ENCODE measurements around the gene TRAPPC3.

The TRAPPC3 gene

GRCh38 chr1:36126797-36127500 lies 22.3 kb downstream of the TRAPPC3 start:
- no peak for DNase-seq (ENCODE audit: low read depth in 2 of 2)

GRCh38 chr1:36126005-36126716 lies 23.1 kb downstream of the TRAPPC3 start:
- DNase-seq (ENCODE audit: low read depth in 2 of 2) = no peak

GRCh38 chr1:36125129-36125991 lies 23.9 kb downstream of the TRAPPC3 start, which contains the start of gene COL8A2:
Gene COL8A2, minus strand, starts transcription at chr1:36125222. Its CDS starts 24,980 bp downstream, at chr1:36100242.
- DNase-seq (ENCODE audit: low read depth in 2 of 2) = no peak

GRCh38 chr1:36124404-36125128 lies 24.7 kb downstream of the TRAPPC3 start:
- DNase-seq (ENCODE audit: low read depth in 2 of 2) = no peak

- DNase-seq (ENCODE audit: low read depth in 2 of 2) = no peak
Measured at GRCh38 chr1:36123356-36123755, 25.9 kb downstream of the TRAPPC3 start.

- DNase-seq (ENCODE audit: low read depth in 2 of 2) = no peak
Measured at GRCh38 chr1:36122062-36123030, 26.9 kb downstream of the TRAPPC3 start.

GRCh38 chr1:36119456-36119855 lies 29.8 kb downstream of the TRAPPC3 start:
- no peak for DNase-seq (ENCODE audit: low read depth in 2 of 2)

- no peak for DNase-seq (ENCODE audit: low read depth in 2 of 2)
Measured at GRCh38 chr1:36118447-36119204, 30.7 kb downstream of the TRAPPC3 start.

GRCh38 chr1:36116901-36117300 lies 32.4 kb downstream of the TRAPPC3 start:
- no peak for DNase-seq (ENCODE audit: low read depth in 2 of 2)

- no peak for DNase-seq (ENCODE audit: low read depth in 2 of 2)
Measured at GRCh38 chr1:36115931-36116330, 33.4 kb downstream of the TRAPPC3 start.

- DNase-seq (ENCODE audit: low read depth in 2 of 2) = no peak
Measured at GRCh38 chr1:36115200-36115669, 34.1 kb downstream of the TRAPPC3 start.

GRCh38 chr1:36114371-36114770 lies 34.9 kb downstream of the TRAPPC3 start:
- no peak for DNase-seq (ENCODE audit: low read depth in 2 of 2)

- DNase-seq (ENCODE audit: low read depth in 2 of 2) = no peak
Measured at GRCh38 chr1:36112823-36113222, 36.5 kb downstream of the TRAPPC3 start.

GRCh38 chr1:36111151-36111550 lies 38.1 kb downstream of the TRAPPC3 start:
- DNase-seq (ENCODE audit: low read depth in 2 of 2) = no peak

- no peak for DNase-seq (ENCODE audit: low read depth in 2 of 2)
Measured at GRCh38 chr1:36109041-36109679, 40.1 kb downstream of the TRAPPC3 start.

- DNase-seq (ENCODE audit: low read depth in 2 of 2) = no peak
Measured at GRCh38 chr1:36108314-36108713, 41.0 kb downstream of the TRAPPC3 start.

- no peak for DNase-seq (ENCODE audit: low read depth in 2 of 2)
Measured at GRCh38 chr1:36107394-36107793, 41.9 kb downstream of the TRAPPC3 start.

GRCh38 chr1:36106269-36106668 lies 43.0 kb downstream of the TRAPPC3 start:
- DNase-seq (ENCODE audit: low read depth in 2 of 2) = no peak

GRCh38 chr1:36101546-36101945 lies 47.7 kb downstream of the TRAPPC3 start:
- no peak for DNase-seq (ENCODE audit: low read depth in 2 of 2)

Data from stimulated activated CD8-positive, alpha-beta memory T cell treated with anti-CD3 and anti-CD28 coated beads, Interleukin-7, amount 100 ng/mL, for 1 hour (primary cell).